GM21381 (cell line): ENCODE data around the gene YRDC.
"Not testable (repeated sequence)": the region's sequence is repeated elsewhere in the genome, so short reads cannot be mapped to it uniquely, and the experiment has no call there.

ENCODE experiments used
- ATAC-seq: cut with Tn5 transposase; IDR thresholded peaks from one replicate; pipeline ENCODE4 v1.9.1; 2021; ENCODE audit warnings: mild to moderate bottlenecking, moderate library complexity; ENCODE audit not compliant: unreplicated experiment

The YRDC gene

GRCh38 chr1:37776946-37777516 is 31.0 kb downstream of the YRDC start:
- no peak for ATAC-seq

GRCh38 chr1:37771440-37771839 is 36.6 kb downstream of the YRDC start:
- ATAC-seq, result not testable (repeated sequence)

GRCh38 chr1:37767488-37767887 is 40.5 kb downstream of the YRDC start:
- ATAC-seq, result no peak

GRCh38 chr1:37765916-37766664 is 41.9 kb downstream of the YRDC start:
- no peak for ATAC-seq

GRCh38 chr1:37764888-37765441 is 43.0 kb downstream of the YRDC start, which contains the start of gene EPHA10:
Gene EPHA10 (minus strand): TSS chr1:37765120. CDS start chr1:37765066, 54 bp downstream.
- ATAC-seq, result no peak

- ATAC-seq, result no peak
Observed at GRCh38 chr1:37764414-37764825, 43.6 kb downstream of the YRDC start.

GRCh38 chr1:37763791-37764413 is 44.1 kb downstream of the YRDC start:
- ATAC-seq, result no peak

GRCh38 chr1:37762516-37762915 is 45.5 kb downstream of the YRDC start:
- ATAC-seq, result no peak

GRCh38 chr1:37761416-37762095 is 46.5 kb downstream of the YRDC start:
- ATAC-seq, result no peak

- ATAC-seq, result no peak
Observed at GRCh38 chr1:37759451-37759850, 48.6 kb downstream of the YRDC start.

GRCh38 chr1:37755951-37756560 is 52.0 kb downstream of the YRDC start:
- no peak for ATAC-seq

- ATAC-seq, result no peak
Observed at GRCh38 chr1:37755290-37755689, 52.7 kb downstream of the YRDC start.

- no peak for ATAC-seq
Observed at GRCh38 chr1:37753473-37754321, 54.3 kb downstream of the YRDC start.
